HL-60/S4 treated with retinoic acid at 250 ng/mL for 4 days and 3 days (cell line): Measurements from ENCODE around the gene MMRN2.

Experiments
- in situ Hi-C: fragments of 300-500 bp; cut with MboI; formaldehyde crosslinking; loops from 2 replicates; pipeline ENCODE4 v1.7.0; 2022; ENCODE audit warnings: low sequenced_read_pairs

Gene MMRN2

DNA sequence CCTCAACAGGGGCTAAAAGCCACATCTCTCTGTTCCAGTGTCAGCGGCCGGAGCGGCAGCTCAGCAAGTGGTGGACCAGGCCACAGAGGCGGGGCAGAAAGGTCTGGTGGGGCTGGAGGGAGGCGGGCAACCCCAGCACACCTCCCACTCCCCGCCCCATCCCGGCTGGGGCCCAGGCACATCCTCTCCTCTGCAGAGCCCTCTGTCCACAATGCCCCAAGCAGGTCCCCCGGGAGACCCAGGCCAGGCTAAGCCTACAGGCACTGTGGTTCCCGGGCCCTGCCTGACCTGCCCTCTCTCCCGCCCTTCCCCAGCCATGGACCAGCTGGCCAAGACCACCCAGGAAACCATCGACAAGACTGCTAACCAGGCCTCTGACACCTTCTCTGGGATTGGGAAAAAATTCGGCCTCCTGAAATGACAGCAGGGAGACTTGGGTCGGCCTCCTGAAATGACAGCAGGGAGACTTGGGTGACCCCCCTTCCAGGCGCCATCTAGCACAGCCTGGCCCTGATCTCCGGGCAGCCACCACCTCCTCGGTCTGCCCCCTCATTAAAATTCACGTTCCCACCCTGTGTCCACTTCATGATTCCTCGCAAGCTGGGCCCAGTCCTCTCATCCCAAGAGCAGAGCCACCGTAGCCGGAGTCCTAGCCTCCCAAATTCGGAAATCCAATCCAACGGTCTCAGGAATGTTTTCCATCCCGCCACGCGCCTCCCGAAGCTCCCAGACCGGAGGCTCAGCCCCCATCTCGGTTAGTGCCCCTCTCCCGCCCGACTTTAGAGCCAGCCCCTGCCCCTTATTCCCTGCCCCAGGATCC, 13.0 kb upstream of the MMRN2 start:
- in situ Hi-C loops, result no loop called here

DNA sequence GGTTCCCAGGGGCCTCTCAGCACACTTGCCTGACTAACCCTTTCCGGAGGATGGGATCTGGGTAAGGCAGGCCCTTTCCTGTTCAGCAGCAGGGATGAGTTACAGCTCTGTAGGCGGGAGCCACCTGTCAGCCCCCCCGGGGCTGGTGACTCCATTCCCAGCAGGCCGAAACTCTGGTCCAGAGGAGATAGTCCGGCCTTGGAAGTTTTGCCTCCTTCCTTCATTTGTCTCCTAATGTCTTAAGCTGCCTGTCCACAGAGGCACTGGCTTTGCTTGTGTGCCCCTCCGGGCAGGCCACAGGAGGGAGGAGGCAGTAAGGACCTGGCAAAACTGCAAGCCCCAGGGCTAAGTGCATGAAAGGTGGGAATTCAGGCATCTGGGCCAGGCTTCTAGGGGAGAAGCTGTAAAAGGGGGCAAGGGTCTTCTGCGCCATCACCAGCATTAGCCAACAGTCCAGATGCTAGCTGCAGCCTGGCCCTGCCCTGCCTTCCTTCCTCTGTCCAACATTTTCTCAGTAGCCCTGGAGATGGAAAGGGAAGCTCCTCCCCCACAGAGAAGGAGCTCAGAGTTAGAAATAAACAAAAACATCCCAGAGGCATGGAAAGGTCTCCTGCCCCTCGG, 12.1 kb upstream of the MMRN2 start:
- in situ Hi-C loops, result no loop called here

DNA sequence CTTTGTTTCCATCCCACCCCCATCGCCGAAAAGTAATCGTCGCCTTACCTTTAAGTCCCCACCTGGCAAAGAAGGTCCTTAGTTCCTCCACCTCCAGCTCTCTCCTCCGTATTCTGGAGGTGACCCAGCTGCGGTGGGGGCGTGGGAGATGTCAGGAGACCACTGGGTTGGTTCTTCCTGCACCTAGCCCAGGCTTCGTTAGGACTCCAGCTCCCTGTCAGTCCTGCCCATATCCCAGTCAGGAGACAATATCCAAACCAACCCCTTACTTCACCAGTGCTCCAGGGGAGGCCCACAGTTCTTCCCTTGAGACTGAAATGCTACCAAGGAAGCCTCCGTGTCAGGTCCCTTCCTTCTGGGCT, 11.6 kb upstream of the MMRN2 start:
- in situ Hi-C loops, result no loop called here

DNA sequence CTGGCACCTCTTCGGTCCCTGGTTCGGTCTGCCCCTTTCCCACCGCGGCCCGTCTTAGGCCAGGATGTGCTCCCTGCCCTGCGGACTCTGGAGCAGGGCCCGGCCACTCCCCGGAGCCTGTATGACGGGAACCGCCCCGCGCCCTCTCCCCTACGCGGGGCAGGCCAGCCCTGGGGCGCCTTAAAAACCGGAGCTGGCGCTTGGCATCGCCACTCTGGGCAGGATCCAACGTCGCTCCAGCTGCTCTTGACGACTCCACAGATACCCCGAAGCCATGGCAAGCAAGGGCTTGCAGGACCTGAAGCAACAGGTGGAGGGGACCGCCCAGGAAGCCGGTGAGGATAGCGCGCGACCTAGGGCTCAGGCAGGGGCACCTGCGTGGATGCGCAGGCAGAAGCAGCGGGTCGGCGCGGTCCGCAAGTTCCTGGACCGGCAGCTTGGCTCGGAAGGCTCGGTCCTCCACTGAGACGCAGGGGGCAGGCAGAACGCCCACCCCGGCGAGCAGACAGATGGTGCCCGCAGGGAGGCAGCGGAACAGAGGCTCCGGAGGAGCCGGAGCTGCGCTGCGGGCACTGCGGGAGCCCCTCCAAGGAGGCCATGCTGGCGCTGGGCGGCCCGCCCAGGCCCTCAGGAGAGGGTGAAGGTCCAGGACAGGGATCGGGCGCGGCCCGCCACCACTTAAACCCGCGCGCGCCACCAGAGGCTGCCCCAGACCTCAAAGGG, 11.0 kb upstream of the MMRN2 start, which contains the start of gene ADIRF:
ADIRF (plus strand) TSS at position 212 of the 723 bp plus-strand sequence; CDS start at position 275, 63 bp downstream.
- in situ Hi-C loops, result no loop called here

DNA sequence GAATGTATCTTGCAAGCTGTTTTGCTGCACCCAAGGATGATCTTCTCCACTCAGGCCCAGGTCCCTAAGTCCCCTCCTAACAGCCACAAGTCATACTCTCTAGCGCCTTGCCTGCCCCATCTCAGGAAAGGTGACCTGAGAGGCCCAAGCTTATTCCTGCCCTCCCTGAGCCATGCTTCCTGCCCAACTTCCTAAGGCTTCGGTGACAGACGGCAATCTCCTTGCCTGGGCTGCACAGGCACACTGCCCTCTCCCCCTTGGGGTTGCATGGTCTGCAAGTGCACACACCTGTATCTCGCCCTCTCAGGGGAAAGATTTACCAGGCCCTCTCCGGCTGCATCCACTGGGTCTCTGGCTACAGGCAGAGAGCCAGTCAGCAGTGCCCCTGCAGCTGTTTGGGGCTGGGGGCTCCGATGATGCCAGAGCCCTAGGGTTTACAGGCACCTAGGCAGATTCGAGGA, 10.1 kb upstream of the MMRN2 start:
- in situ Hi-C loops, result no loop called here

DNA sequence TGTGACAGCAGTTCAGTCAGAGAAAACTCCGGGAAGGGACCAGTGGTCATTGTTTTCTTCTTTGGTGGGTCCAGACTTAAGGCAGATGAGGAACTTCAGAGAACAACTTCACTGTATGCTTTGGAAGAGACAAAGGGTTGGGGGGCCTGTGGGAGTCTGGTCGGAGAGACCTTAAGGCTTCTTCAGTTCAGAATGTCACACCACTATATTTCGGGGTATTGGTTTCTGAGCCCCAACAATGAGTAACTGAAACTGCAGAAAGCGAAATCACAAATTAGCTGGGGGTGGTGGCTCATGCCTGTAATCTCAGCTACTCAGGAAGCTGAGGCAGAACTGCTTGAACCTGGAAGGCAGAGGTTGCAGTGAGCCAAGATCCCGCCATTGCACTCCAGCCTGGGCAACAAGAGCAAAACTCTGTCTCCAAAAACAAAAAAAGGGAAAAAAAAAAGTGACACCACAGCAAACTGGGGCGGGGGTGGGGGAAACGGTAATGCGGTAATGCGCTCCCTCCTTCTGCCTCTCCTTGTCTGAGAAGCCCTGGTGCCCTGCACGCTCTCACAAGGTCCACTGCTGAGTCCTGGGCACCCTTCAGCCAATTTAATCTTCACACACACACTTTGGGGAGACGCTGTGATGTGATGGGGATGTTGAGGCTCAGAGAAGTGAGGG, 8.7 kb upstream of the MMRN2 start:
- in situ Hi-C loops, result no loop called here

DNA sequence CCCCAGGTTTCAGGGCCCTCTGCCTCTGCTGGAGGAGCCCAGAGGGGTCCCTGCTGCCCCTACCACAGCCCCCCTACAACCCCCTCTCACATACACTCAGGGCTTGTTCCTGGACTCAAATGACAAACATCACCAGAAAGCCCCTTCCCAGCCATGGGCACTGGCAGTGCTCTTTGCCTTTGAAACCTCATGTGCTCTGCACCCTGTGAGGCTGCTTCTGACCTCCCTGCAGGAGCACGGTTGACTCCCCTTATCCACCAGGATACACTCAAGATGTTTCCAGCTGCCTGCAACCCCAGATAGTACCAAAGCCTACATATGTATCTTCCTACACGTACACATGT, 7.4 kb upstream of the MMRN2 start:
- in situ Hi-C loops, result no loop called here

DNA sequence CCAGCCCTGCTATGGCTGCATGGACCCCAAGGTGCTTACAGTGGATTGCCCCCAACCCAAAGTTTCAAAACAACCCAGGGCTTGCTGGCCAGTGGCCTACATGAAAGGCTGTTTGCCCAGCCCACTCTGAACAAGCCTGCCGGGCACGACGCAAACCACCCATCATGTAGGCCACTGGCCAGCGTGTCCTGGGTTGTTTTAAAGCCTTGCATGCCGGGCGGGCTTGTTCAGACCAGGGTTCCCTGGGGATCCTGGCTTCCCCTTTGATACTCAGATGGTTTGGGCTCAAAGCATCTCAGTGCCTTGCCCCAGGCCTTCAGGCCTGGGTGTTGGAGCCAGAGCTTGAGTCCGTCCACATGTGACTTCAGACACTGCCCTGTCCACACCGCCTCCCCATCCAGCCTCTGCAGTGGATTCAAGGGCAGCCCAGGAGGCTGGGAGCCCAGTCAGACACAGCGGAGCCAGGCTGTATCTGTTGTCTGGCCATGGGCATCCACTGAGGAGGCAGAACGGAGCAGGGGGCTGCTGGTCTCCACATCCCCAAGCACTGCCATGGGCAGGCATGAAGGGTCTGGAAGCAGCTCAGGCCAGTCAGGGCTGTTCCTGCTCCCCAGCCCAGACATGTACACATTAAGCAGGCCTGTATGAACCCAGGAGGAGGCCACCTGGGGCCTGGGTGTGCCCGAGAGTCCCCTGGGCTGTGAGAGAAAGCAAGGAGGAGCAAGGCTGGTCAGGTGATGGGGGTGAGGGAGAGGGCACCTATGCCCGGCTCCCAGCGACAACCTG, 6.8 kb upstream of the MMRN2 start:
- in situ Hi-C loops, result no loop called here

DNA sequence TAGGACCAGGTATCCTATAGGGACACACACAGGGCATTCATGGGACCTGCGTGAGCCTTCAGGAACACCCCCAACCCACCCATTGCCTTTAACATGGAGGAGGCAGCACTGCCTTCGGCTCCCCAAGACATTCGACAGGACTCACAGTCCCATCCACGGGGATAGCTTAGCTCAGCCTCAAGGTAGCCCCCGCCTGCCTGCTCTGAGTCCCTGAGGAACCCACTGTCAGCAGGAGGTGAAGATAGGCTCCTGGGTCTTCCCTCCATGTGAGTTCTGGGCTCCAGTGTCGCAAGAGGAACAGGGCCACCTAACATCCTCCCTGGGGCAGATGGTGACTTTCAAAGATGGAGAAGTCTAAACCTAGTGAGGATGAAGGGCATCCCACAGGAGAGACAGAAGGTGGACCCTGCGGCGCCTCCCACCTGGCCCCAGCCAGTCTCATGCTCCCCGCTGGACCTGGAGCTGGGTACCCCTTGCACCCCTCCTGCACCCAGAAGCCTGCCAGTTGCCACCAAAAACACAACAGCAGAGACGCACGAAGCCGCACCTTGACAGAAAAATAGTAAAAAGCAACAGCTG, 6.0 kb upstream of the MMRN2 start:
- in situ Hi-C loops, result no loop called here

DNA sequence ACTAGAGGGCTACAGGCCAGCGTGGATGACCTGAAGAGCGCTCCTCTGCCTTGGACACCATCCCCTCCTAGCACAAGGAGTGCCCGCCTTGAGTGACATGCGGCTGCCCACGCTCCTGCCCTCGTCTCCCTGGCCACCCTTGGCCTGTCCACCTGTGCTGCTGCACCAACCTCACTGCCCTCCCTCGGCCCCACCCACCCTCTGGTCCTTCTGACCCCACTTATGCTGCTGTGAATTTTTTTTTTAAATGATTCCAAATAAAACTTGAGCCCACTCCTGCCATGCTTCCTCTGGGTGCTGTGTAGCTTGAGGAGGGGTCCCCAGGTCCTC, 5.5 kb upstream of the MMRN2 start:
- in situ Hi-C loops, result no loop called here

DNA sequence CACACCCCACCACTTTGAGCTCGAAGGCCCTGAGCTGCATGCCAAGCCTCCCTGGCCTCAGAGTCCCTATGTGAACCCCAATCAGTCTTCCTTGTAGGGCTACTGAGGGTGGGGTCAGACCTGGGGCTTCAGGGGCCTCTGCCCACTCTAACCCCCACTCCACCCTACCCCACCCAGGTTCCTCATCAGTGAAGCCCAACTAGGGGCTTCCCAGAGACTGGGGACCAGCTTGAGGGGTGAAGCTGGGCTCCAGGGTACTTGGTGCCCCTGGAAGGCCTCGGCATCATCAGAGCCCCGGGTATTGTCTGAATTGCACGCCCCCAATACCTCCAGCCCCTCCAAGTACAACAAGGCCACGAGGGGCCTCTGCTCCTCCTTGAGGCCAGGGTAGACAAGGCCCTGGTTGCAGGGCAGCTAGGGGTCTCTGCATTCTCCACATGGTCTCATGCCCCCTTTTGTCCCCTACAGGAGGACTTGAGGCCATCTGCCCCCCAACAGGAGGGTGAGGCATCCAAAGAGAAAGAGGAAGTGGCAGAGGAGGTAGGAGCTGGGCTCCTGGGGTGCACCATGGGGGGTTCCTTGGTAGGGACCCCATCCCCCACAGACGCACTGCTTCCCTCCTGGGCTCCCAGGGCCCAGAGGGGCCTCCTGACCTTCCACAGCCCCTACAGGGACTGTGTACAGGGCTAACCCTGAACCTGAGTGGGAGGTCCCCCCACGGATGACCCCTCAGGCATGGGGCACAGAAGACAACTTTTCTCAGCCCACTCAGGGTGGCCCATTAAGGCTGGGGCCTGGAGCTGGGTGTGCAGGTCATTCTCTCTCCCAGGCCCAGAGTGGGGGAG, 4.9 kb upstream of the MMRN2 start:
- in situ Hi-C loops, result no loop called here

DNA sequence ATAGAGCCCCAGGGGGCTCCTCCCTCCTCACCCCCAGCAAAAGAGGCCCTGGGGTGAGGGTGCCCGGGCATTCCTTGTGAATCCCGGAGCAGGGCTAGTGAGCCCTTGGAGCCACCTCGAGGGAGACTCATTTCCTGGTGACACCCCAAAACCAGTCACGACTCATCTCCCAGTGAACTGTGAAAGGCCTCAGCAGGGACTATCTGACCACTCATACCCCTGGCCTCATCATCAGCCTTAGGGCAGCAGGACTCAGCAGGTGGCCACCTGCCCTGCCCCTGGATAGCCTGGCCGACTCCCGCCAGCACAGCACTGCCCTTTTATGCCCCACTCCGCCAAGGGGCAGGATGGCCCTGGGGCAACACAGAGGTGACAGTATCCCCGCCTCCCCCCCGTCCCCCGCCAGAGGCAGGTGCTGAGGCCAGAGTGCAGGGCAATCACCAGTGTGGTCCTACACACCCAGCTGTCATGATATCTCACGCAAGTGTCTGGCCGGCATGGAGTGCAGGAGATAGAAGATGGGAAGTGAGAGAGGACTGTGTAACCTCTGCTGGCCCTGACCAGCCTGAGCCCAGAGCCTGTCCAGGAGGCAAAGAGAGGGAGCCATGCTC, 4.2 kb upstream of the MMRN2 start:
- in situ Hi-C loops, result no loop called here

DNA sequence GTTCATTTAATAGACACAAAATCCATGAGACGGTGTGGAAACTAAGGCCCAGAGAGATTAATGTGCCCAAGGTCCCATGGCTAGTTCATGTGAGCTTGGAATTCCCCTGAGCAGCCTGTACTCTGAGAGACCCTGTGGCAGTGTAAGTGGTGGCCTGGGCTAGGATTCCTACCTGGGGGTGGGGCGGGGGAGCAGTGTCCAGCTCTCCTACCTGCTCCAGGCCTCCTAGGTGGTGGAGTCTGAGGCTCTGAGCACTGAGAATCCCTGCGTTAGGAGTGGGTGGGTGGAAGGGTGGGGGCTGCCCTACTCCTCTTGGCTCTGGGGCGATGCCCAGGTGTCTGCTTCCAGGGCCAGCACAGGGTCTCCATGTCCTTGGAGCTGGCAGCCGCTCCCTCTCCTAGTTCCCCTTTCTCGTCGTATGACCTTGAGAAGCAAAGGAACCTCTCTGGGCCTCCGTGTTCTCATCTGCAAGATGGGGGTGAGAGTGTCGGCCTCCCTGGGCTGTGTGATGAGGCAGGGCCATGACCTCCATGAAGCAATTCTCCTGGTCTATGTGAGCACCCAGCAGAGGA, 3.5 kb upstream of the MMRN2 start:
- in situ Hi-C loops, result no loop called here

DNA sequence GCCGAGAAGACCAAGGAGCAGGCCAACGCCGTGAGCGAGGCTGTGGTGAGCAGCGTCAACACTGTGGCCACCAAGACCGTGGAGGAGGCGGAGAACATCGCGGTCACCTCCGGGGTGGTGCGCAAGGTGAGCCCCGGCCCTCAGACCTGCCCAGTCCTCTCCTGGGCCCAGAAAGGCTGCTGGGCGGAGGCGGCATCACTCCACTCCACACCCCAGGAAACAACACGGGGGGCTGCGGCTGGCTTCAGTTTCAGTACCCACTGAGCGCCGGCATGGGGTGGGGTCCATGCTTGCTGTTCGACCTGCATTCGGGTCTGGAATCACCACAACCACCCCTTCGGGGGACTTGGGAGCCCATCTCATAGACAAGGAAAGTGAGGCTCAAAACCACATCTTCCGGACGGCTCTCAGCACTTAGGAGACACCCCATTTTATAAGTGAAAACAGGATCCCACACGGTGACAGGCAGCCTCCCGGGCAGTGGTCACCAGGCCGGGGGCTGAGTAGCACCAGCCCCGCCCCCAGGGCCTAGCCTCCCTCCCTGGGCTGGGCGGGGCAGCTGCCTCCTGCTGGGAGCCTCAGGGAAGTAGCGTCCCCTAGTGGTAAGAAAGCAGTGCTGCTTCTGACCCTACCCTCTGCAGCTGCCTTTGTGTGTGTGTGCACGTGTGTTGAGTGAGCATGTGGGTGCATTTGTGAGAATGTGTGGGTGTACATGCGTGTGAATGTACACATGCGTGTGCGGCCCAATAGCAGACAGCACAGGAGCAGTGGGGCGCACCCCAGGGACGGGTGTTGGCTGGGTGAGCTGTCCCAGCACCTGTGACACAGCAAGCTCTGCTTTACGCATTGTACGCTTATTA, 2.8 kb upstream of the MMRN2 start:
- in situ Hi-C loops, result no loop called here

DNA sequence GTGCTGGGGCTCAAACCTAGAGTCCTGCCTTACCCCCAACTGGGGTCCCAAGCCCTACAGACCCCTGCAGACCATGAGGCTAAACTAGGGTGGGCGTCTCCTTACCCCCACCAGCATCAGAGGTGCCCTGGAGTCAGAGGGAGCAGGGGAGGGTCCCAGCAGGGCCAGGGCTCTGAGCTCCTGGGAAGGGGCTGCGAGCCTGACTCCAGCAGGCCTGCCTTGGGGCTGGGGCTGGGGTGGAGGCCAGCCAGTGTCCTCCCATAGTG, 2.3 kb upstream of the MMRN2 start:
- in situ Hi-C loops, result no loop called here

DNA sequence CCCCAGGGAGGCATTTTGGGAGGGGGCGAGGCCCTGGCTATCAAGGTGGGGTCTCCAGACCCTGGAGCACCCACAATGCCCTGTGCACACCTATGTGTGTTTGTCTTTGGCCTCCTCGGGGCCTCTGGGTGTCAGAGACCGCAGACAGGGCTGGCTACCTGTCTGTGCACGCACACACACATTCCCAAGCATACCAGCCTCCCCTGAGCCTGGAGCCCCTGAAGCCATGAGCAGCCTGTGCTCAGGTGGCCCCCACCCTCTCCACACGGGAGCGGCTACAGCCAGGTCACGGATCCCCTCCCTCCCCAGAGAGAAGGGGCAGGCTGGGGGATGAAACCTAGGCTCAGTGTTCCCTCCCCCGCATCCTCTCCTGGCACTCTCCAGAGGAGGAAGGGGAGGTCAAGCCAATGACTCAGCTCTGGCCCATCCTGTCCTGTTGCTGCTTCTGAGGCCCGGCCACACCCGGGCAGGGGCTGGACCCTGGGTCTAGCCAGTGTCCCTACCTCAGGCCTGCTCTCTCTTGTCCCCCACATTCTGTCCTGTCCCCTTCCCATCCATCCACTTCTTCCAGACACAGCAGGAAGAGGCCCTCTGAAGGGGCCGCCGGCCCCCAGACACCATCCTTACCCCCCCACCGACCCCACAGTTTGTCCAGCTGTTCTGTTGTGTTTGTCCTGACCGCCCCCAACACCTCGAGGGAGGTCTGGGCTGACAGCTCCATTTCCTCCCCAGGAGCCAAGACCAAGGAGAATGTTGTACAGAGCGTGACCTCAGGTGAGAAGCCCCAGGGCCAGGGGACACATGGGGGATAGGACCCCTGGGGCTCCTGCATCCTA, 1.7 kb upstream of the MMRN2 start:
- in situ Hi-C loops, result no loop called here
